Prostate gland (tissue), 2 donors: Measurements from ENCODE around the gene AGK. TPM values are rescaled to one million over a fixed set of nuclear protein-coding genes. Genes with fewer than 3 reads are reported as not detected.

Source experiments
- DNase-seq: peaks from one replicate; pipeline ENCODE4 v3.0.0-alpha.2; 2019; ENCODE audit warnings: low spot score
- H3K27ac ChIP-seq, 2 donors: fragments of 200-600 bp; sonication (generic); 2 replicates each; pipeline ENCODE4 v1.5.1; 2017 to 2019
- H3K27me3 ChIP-seq: fragments of 200-600 bp; sonication (generic); replicated peaks from 2 replicates; pipeline ENCODE4 v1.5.1; 2019; ENCODE audit not compliant: insufficient read depth
- H3K36me3 ChIP-seq, 2 donors: fragments of 200-600 bp; sonication (generic); 1 replicate in 1 of 2; 2 replicates in 1 of 2; pipeline versions ENCODE4 v1.5.1 to v1.8.1; 2017 to 2019
- H3K4me1 ChIP-seq: fragments of 200-600 bp; sonication (generic); replicated peaks from 2 replicates; pipeline ENCODE4 v1.5.1; 2019
- H3K4me3 ChIP-seq, 2 donors: fragments of 200-600 bp; sonication (generic); 2 replicates each; pipeline ENCODE4 v1.5.1; 2017 to 2019
- H3K9me3 ChIP-seq: fragments of 200-600 bp; sonication (generic); 2 replicates; pipeline ENCODE4 v1.5.1; 2017
- CTCF ChIP-seq, 4 experiments: fragments of 200-600 bp in 2 of 4; fragments of 450-650 bp in 2 of 4; sonication (generic) in 2 of 4; IDR thresholded peaks; 1 replicate in 3 of 4; 2 replicates in 1 of 4; pipeline ENCODE4 v1.5.1; 2016 to 2019; ENCODE audit warnings: antibody characterized with exemption in 4 of 4, mild to moderate bottlenecking in 2 of 4, moderate library complexity in 2 of 4
- POLR2A ChIP-seq: fragments of 450-650 bp; IDR thresholded peaks from one replicate; pipeline ENCODE4 v1.6.1; 2016; ENCODE audit warnings: antibody characterized with exemption, mild to moderate bottlenecking
- POLR2AphosphoS5 ChIP-seq: sonication (generic); formaldehyde crosslinking; IDR thresholded peaks from one replicate; pipeline ENCODE4 v1.6.1; 2017; ENCODE audit warnings: antibody characterized with exemption
- WGBS: methylation state at CpG from one replicate; pipeline ENCODE4 v1.1.5; 2018; 5-methylcytosine and 5-hydroxymethylcytosine counted together
- intact Hi-C: fragments of 100-400 bp; cut with DNase I; formaldehyde crosslinking; loops from one replicate; pipeline ENCODE4 v1.14.2; 2022
- total RNA-seq, 2 donors: library from RNA; depleted of rRNA; stranded (reverse); fragments of >200 nt; gene quantifications; one replicate each; pipeline ENCODE4 v1.1.0, GENCODE V29; 2016

The AGK gene
- total RNA-seq, 2 donors from 2014 or later: 19.4 to 26.7 TPM

DNA sequence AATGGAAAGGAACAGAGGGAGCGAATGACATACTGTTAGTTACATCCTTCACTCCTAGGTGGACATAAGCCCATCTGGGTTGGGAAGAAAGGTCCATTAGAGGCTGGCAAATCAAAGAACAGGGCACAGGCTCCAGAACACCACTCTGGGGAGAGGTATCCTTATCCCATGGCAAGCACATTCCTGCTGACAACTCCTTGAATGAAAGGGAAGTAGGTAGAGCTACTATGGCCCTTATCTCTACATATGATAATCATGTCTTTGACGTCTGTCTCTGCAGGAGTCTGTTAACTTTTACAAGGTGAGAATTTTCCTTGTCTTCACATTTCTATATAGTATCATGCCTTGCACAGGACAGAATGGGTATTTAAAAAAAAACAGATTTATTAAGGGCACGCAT, 140.3 kb downstream of the AGK start:
- Histone ChIP-seq H3K36me3 (no peaks in the 10 kb centered on the region), H3K9me3 (no peaks in the 10 kb centered on the region), H3K4me1 (peaks cover 3% of the 10 kb centered on the region), H3K4me3 (no peak overlapping the region), H3K27me3 (no peaks in the 10 kb centered on the region), H3K27ac (no peak overlapping the region)
- intact Hi-C loops: no loop called here
- DNase-seq: no peak
- no peak for TF ChIP-seq POLR2A
- TF ChIP-seq CTCF (IDR thresholded peaks at IDR 0.05): no peak
- TF ChIP-seq POLR2AphosphoS5: no peak
- WGBS: 87% methylated on average over 3 of the region's 3 CpGs

GRCh38 chr7:141691961-141692360, 140.8 kb downstream of the AGK start:
- Histone ChIP-seq H3K4me1 (peaks cover 3% of the 10 kb centered on the region), H3K4me3 (no peak overlapping the region), H3K27ac (no peak overlapping the region), H3K27me3 (no peaks in the 10 kb centered on the region), H3K9me3 (no peaks in the 10 kb centered on the region), H3K36me3 (no peaks in the 10 kb centered on the region)
- intact Hi-C loops: no loop called here
- WGBS: 81% methylated on average over 4 of the region's 4 CpGs
- DNase-seq: no peak
- TF ChIP-seq CTCF (IDR thresholded peaks at IDR 0.05) (no peak), POLR2A (no peak), POLR2AphosphoS5 (no peak)

DNA sequence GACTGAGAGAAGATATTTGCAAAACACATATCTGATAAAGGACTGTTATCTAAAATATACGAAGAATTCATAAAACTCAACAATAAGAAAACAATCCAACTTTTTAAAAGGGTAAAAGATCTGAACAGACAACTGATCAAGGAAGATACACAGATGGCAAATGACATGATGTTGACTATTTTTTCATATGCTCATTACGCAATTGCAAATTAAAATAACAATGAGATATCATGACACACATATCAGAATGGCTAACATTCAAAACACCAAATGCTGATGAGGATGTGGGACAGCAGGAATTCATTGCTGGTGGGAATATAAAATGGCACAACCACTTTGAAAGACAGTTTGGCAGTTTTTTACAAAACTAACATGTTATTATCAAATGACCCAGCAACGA, 141.9 kb downstream of the AGK start:
- Histone ChIP-seq H3K4me3 (no peak overlapping the region), H3K36me3 (no peaks in the 10 kb centered on the region), H3K4me1 (peaks cover 3% of the 10 kb centered on the region), H3K9me3 (no peaks in the 10 kb centered on the region), H3K27ac (no peak overlapping the region), H3K27me3 (no peaks in the 10 kb centered on the region)
- TF ChIP-seq POLR2A (no peak), POLR2AphosphoS5 (no peak), CTCF (IDR thresholded peaks at IDR 0.05) (no peak)
- no peak for DNase-seq
- intact Hi-C loops: no loop called here
- 81% methylated on average over 3 of the region's 3 CpGs for WGBS

- Histone ChIP-seq H3K36me3 (no peaks in the 10 kb centered on the region), H3K4me1 (peaks cover 3% of the 10 kb centered on the region), H3K27me3 (no peaks in the 10 kb centered on the region), H3K9me3 (no peaks in the 10 kb centered on the region), H3K27ac (peak overlapping the region; percentile 46 to 69), H3K4me3 (no peak overlapping the region)
- DNase-seq: peak; percentile 67
- intact Hi-C loops: no loop called here
- WGBS: 54% methylated on average over 6 of the region's 6 CpGs
- no peak for TF ChIP-seq POLR2A
- TF ChIP-seq POLR2AphosphoS5: peak; percentile 73
- TF ChIP-seq CTCF (IDR thresholded peaks at IDR 0.05): no peak
Measured at GRCh38 chr7:141695803-141696289, 144.6 kb downstream of the AGK start.

DNA sequence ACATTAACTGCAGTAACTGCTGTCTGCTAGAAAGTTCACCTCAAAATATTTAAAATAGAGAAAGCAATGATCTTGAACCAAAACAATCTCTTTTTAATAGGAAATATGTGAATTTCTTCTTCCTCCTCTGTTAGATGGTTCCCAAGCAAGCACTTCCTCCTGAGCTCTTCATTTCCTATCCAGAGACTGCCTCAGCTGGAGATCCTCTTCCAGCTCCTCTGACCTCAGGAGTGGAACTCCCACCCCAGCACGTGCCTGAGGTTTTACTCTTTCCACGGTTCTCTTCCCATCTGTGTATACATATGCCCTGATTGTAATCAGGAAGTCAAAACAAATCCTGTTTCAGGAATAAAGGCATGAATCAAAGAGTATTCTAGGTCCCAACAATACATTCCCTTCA, 145.1 kb downstream of the AGK start:
- WGBS: 21% methylated on average over 2 of the region's 2 CpGs
- peak overlapping the region; percentile 46 to 69 for H3K27ac ChIP-seq
- no peak for DNase-seq

More for the DNA sequence above, 145.1 kb downstream of the AGK start:
- intact Hi-C loops: no loop called here
- Histone ChIP-seq H3K36me3 (no peaks in the 10 kb centered on the region), H3K4me1 (peaks cover 3% of the 10 kb centered on the region), H3K4me3 (no peak overlapping the region), H3K9me3 (no peaks in the 10 kb centered on the region), H3K27me3 (no peaks in the 10 kb centered on the region)
- no peak for TF ChIP-seq CTCF (IDR thresholded peaks at IDR 0.05)
- TF ChIP-seq POLR2AphosphoS5: no peak
- TF ChIP-seq POLR2A: no peak
